PC-9 (cell line): ENCODE results near the gene PRKCA.

Experiments used
- CTCF ChIP-seq: fragments of 200-600 bp; sonication (generic); conservative IDR thresholded peaks from 2 replicates; pipeline ENCODE4 v1.6.1; 2017; ENCODE audit warnings: mixed run types, antibody characterized with exemption, mild to moderate bottlenecking, moderate library complexity
- EZH2 ChIP-seq: fragments of 200-600 bp; sonication (generic); IDR thresholded peaks from 2 replicates; pipeline ENCODE4 v1.8.0; 2017; ENCODE audit warnings: antibody characterized with exemption, low read depth

GRCh38 chr17:66814570-66814969 is 512.2 kb downstream of the PRKCA start:
- no peak for TF ChIP-seq CTCF
- no peak for TF ChIP-seq EZH2
